Measurements from ENCODE around the gene SULT1B1. TPM values are rescaled to one million over a fixed set of nuclear protein-coding genes. Genes with fewer than 3 reads are reported as not detected.

The SULT1B1 gene
- not detected in 2 replicates for total RNA-seq

GRCh38 chr4:69760455-69760854 lies at the start of gene SULT1B1:
Gene SULT1B1, minus strand, starts transcription at chr4:69760620. Its CDS starts 5,403 bp downstream, at chr4:69755217.
- H3K79me2 ChIP-seq (ENCODE audit: insufficient read depth, low read length), result no peaks in the 10 kb centered on the region
- H3K4me1 ChIP-seq (ENCODE audit: insufficient read depth, low read length), result no peaks in the 10 kb centered on the region
- H3K4me2 ChIP-seq (ENCODE audit: insufficient read depth, low read length), result no peak within 1 kb of the TSS
- H4K20me1 ChIP-seq (ENCODE audit: insufficient read depth, low read length), result no peaks in the 10 kb centered on the region
- H3K9me3 ChIP-seq (ENCODE audit: low read depth, low read length), result no peaks in the 10 kb centered on the region
- TF ChIP-seq CTCF (IDR thresholded peaks at IDR 0.05; ENCODE audit: extremely low read depth, low read depth, low read length), result no peak
- no peak within 1 kb of the TSS for H3K27ac ChIP-seq (ENCODE audit: low read depth, low read length)
- no peak within 1 kb of the TSS for H2AFZ ChIP-seq (ENCODE audit: low read length)
- H3K4me3 ChIP-seq (ENCODE audit: insufficient read depth, low read length), result no peak within 1 kb of the TSS
- H3K36me3 ChIP-seq (ENCODE audit: insufficient read depth, low read length), result no peaks in the 10 kb centered on the region
- DNase-seq (ENCODE audit: insufficient read length, low spot score, missing footprints), result no peak
- H3K27me3 ChIP-seq (ENCODE audit: insufficient read depth, low read length), result no peaks in the 10 kb centered on the region

- Histone ChIP-seq H3K27ac (ENCODE audit: low read depth, low read length) (no peak overlapping the region), H4K20me1 (ENCODE audit: insufficient read depth, low read length) (no peaks in the 10 kb centered on the region), H3K4me2 (ENCODE audit: insufficient read depth, low read length) (no peak overlapping the region), H2AFZ (ENCODE audit: low read length) (no peak overlapping the region), H3K27me3 (ENCODE audit: insufficient read depth, low read length) (no peaks in the 10 kb centered on the region), H3K4me1 (ENCODE audit: insufficient read depth, low read length) (no peaks in the 10 kb centered on the region), H3K9me3 (ENCODE audit: low read depth, low read length) (peaks cover 3% of the 10 kb centered on the region), H3K79me2 (ENCODE audit: insufficient read depth, low read length) (no peaks in the 10 kb centered on the region), H3K36me3 (ENCODE audit: insufficient read depth, low read length) (no peaks in the 10 kb centered on the region), H3K4me3 (ENCODE audit: insufficient read depth, low read length) (no peak overlapping the region)
- DNase-seq (ENCODE audit: insufficient read length, low spot score, missing footprints), result no peak
- no peak for TF ChIP-seq CTCF (IDR thresholded peaks at IDR 0.05; ENCODE audit: extremely low read depth, low read depth, low read length)
Observed at GRCh38 chr4:69800599-69800998, 40.2 kb upstream of the SULT1B1 start.

- Histone ChIP-seq H3K79me2 (ENCODE audit: insufficient read depth, low read length) (no peaks in the 10 kb centered on the region), H3K4me2 (ENCODE audit: insufficient read depth, low read length) (no peak overlapping the region), H3K9me3 (ENCODE audit: low read depth, low read length) (peaks cover 3% of the 10 kb centered on the region), H4K20me1 (ENCODE audit: insufficient read depth, low read length) (no peaks in the 10 kb centered on the region), H3K27ac (ENCODE audit: low read depth, low read length) (no peak overlapping the region), H3K4me3 (ENCODE audit: insufficient read depth, low read length) (no peak overlapping the region), H3K27me3 (ENCODE audit: insufficient read depth, low read length) (no peaks in the 10 kb centered on the region), H3K36me3 (ENCODE audit: insufficient read depth, low read length) (no peaks in the 10 kb centered on the region), H3K4me1 (ENCODE audit: insufficient read depth, low read length) (no peaks in the 10 kb centered on the region), H2AFZ (ENCODE audit: low read length) (no peak overlapping the region)
- no peak for DNase-seq (ENCODE audit: insufficient read length, low spot score, missing footprints)
- TF ChIP-seq CTCF (IDR thresholded peaks at IDR 0.05; ENCODE audit: extremely low read depth, low read depth, low read length), result no peak
Observed at GRCh38 chr4:69799337-69799736, 38.9 kb upstream of the SULT1B1 start.

GRCh38 chr4:69793732-69794131 lies 33.3 kb upstream of the SULT1B1 start:
- Histone ChIP-seq H3K36me3 (ENCODE audit: insufficient read depth, low read length) (no peaks in the 10 kb centered on the region), H3K9me3 (ENCODE audit: low read depth, low read length) (no peaks in the 10 kb centered on the region), H3K27ac (ENCODE audit: low read depth, low read length) (no peak overlapping the region), H4K20me1 (ENCODE audit: insufficient read depth, low read length) (no peaks in the 10 kb centered on the region), H3K4me1 (ENCODE audit: insufficient read depth, low read length) (no peaks in the 10 kb centered on the region), H3K4me3 (ENCODE audit: insufficient read depth, low read length) (no peak overlapping the region), H2AFZ (ENCODE audit: low read length) (no peak overlapping the region), H3K27me3 (ENCODE audit: insufficient read depth, low read length) (no peaks in the 10 kb centered on the region), H3K4me2 (ENCODE audit: insufficient read depth, low read length) (no peak overlapping the region), H3K79me2 (ENCODE audit: insufficient read depth, low read length) (no peaks in the 10 kb centered on the region)
- no peak for TF ChIP-seq CTCF (IDR thresholded peaks at IDR 0.05; ENCODE audit: extremely low read depth, low read depth, low read length)
- DNase-seq (ENCODE audit: insufficient read length, low spot score, missing footprints), result no peak
